Activated CD4-positive, alpha-beta T cell treated with anti-CD3 and anti-CD28 coated beads, Interleukin-2, amount 50 U/mL, for 48 hours (primary cell): ENCODE data around the gene IVL.

ENCODE experiments used
- DNase-seq, 2 experiments: peaks; one replicate each; pipeline ENCODE4 v3.0.0-alpha.2; 2020

IVL gene

DNA sequence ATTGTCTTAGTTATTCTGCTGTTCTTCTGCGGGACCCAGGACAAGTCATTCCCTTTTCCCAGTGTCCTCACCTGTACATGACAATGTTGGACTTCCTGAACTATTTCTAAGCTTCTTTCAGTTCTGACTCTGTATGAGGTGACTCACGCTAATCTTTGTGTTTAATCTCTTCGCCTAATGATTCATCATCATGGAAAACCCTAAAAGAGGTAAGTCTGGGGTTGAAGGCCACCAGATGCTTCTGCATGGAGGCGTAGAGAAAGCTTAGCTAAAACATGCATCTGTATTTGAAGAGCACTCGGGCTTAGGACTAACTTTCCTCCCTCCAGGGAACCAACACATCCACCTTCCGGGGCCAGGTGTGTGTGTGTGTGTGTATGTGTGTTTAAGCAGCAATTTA, 46.1 kb downstream of the IVL start:
- DNase-seq: no peak

DNA sequence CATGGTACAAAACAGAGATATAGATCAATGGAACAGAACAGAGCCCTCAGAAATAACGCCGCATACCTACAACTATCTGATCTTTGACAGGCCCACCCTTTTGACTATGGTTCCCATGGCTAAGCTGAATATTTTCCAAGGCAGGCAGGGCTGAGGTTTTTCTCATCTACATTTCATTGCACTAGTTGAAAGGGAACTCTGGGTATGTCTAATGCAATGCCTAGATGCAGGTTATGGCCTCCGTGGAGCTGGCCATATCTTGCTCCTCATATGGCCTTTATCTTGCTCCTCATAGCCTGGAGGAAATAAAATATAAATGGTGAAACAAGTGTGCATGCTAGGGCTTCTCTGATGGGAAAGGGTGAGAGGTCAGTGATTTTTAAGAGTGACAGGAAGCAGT, 49.2 kb downstream of the IVL start:
- DNase-seq: no peak

GRCh38 chr1:152959273-152959672, 50.9 kb downstream of the IVL start:
- DNase-seq: no peak

DNA sequence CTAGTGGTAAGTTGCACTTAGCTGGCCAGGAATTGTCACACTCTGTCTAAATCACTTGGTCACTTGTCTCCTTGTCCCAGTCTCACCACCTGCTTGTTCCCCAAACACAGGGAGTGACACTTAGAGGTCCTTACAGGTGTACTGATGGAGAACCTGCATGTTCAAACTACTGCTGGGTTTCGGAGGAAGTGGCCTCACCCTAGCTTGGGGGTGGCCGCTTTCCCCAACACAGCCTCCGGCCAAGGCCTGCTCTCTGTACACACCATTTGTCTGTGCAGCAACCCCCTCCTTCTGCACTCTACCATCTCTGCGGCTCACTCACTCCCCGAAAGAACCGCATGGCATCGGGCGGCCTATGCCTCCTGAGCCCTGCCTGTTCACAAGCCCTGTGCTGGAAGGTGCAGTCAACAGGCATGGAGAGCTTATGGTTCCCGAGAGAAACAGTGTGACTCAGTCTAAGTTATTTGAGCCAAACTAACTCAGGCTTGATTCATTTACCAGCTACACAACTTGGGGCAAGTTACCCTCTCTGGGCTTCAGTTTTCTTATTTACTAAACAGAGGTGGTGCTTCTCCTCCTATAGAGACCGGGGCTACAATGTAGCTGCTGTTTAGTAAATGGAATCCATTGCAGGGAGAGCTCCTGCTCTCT, 51.6 kb downstream of the IVL start:
- DNase-seq: no peak

- DNase-seq: no peak
Measured at GRCh38 chr1:152960452-152961044, 52.2 kb downstream of the IVL start.
